Measurements from ENCODE around the gene STK32C. TPM values are rescaled to one million over a fixed set of nuclear protein-coding genes. Genes with fewer than 3 reads are reported as not detected.

Gene STK32C
- total RNA-seq, 2 donors from 2014 or later, result 0.78 to 4.0 TPM

GRCh38 chr10:132346806-132347205, 39.1 kb upstream of the STK32C start:
- Histone ChIP-seq H3K4me3 (no peak overlapping the region), H3K9me3 (no peaks in the 10 kb centered on the region), H3K36me3 (replicated peaks in 1 of 2; ENCODE audit: insufficient read depth in 1 of 2, low read depth in 2 of 2) (peaks cover 0 to 3% of the 10 kb centered on the region in 2 donors), H3K27ac (no peak overlapping the region), H3K4me1 (no peaks in the 10 kb centered on the region), H3K27me3 (no peaks in the 10 kb centered on the region)
- intact Hi-C loops (cut with DNase I), result no loop called here
- no peak for DNase-seq
- 77 to 90% methylated on average over 9 of the region's 9 CpGs for WGBS, 2 donors
- no peak for ATAC-seq
- TF ChIP-seq POLR2A (IDR thresholded peaks at IDR 0.05) (no peak), CTCF (IDR thresholded peaks at IDR 0.05) (no peak)

DNA sequence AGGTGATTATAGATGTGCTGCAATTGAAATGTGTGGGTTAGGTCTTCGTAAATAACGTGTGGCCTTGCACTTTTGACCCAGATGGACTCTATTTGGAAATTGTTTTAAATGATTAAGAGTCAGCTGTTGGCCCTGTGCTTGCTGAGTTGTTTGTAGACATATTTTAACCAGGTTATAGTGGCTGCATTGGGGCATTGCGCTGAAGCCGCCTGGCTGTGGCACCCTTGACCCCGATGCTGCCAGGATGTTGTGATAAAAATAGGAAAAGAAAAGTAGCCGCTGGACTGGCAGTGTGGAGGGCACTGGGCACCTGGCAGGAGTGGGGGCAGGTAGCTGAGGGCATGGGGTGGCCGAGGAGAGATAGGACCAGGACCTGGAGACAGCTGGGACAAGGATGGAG, 37.6 kb upstream of the STK32C start:
- DNase-seq, result no peak
- TF ChIP-seq POLR2A (IDR thresholded peaks at IDR 0.05) (no peak), CTCF (IDR thresholded peaks at IDR 0.05) (no peak)
- no peak overlapping the region for H3K4me3 ChIP-seq
- no peaks in the 10 kb centered on the region for H3K27me3 ChIP-seq
- 75 to 86% methylated on average over 7 of the region's 7 CpGs for WGBS, 2 donors
- H3K36me3 ChIP-seq (replicated peaks in 1 of 2; ENCODE audit: insufficient read depth in 1 of 2, low read depth in 2 of 2), result peaks cover 0 to 3% of the 10 kb centered on the region in 2 donors
- H3K9me3 ChIP-seq, result no peaks in the 10 kb centered on the region
- no peaks in the 10 kb centered on the region for H3K4me1 ChIP-seq
- no peak for ATAC-seq
- intact Hi-C loops (cut with DNase I), result no loop called here
- no peak overlapping the region for H3K27ac ChIP-seq

DNA sequence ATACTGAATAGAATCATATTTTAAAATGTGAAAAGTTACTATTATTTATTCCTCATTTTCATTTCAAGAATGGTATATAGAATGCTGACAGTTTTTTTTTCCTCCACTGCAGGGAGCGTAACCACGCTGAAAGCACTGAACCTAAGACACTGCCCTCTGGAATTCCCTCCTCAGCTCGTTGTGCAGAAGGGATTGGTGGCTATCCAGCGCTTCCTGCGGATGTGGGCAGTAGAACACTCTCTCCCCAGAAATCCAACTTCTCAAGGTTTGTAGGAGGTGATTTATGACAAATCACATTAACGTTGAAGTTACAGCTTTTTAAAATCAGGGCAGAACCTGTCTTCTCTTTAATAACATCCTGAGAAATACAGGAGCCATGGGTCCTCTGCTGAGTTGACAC, 36.6 kb upstream of the STK32C start:
- peaks cover 0 to 3% of the 10 kb centered on the region in 2 donors for H3K36me3 ChIP-seq (replicated peaks in 1 of 2; ENCODE audit: insufficient read depth in 1 of 2, low read depth in 2 of 2)
- H3K27ac ChIP-seq, result no peak overlapping the region
- no peak overlapping the region for H3K4me3 ChIP-seq
- TF ChIP-seq CTCF (IDR thresholded peaks at IDR 0.05) (no peak), POLR2A (IDR thresholded peaks at IDR 0.05) (no peak)
- H3K9me3 ChIP-seq, result no peaks in the 10 kb centered on the region
- 87 to 89% methylated on average over 6 of the region's 6 CpGs for WGBS, 2 donors
- no peaks in the 10 kb centered on the region for H3K27me3 ChIP-seq
- DNase-seq (no peak), ATAC-seq (no peak)
- intact Hi-C loops (cut with DNase I), result no loop called here
- H3K4me1 ChIP-seq, result no peaks in the 10 kb centered on the region

DNA sequence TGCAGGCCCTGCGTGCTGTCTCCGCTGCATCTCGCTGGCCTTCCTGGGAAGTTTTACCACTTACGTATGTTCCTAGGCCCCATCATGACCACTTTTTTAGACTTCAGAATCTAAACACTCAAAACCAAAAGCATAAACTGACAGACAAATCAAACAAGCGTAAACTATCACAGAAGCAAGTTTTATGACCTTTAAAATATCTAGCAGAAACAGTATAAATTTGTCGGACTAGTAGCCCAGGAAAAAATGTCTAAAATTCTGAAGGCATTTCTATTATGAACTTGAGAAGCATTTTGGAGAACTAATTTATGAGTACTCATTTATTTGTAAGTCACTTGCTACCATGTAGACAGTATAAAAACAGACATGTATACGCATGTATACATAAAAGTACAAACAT, 34.8 kb upstream of the STK32C start:
- DNase-seq (no peak), ATAC-seq (no peak)
- intact Hi-C loops (cut with DNase I), result no loop called here
- H3K27me3 ChIP-seq, result no peaks in the 10 kb centered on the region
- H3K4me1 ChIP-seq, result no peaks in the 10 kb centered on the region
- no peak for TF ChIP-seq CTCF (IDR thresholded peaks at IDR 0.05)
- TF ChIP-seq POLR2A (IDR thresholded peaks at IDR 0.05), result no peak
- H3K36me3 ChIP-seq (replicated peaks in 1 of 2; ENCODE audit: insufficient read depth in 1 of 2, low read depth in 2 of 2), result peaks cover 0 to 3% of the 10 kb centered on the region in 2 donors
- 92 to 99% methylated on average over 7 of the region's 7 CpGs for WGBS, 2 donors
- H3K9me3 ChIP-seq, result no peaks in the 10 kb centered on the region
- no peak overlapping the region for H3K4me3 ChIP-seq
- no peak overlapping the region for H3K27ac ChIP-seq

DNA sequence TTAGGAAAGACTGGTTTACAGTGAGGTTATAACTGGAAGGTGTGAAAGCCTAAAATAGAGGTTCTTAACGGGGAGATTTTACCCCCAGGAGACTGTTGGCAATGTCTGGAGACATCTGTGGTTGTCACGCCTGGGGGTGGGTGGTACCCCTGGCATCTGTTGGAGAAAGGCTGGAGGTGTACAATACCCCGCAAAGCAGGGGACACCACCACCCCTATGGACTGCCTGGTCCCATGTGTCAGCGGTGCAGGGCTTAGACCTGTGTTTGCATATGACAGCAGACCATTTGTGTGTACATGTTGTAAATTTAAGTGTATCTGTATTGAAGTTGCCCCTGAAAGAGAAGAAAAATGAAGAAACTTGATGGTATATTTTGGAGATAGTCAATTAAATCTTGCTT, 34.0 kb upstream of the STK32C start:
- H3K27me3 ChIP-seq, result no peaks in the 10 kb centered on the region
- H3K36me3 ChIP-seq (replicated peaks in 1 of 2; ENCODE audit: insufficient read depth in 1 of 2, low read depth in 2 of 2), result peaks cover 0 to 3% of the 10 kb centered on the region in 2 donors
- TF ChIP-seq CTCF (IDR thresholded peaks at IDR 0.05) (no peak), POLR2A (IDR thresholded peaks at IDR 0.05) (no peak)
- H3K9me3 ChIP-seq, result no peaks in the 10 kb centered on the region
- no peak overlapping the region for H3K4me3 ChIP-seq
- ATAC-seq (no peak), DNase-seq (no peak)
- H3K27ac ChIP-seq, result no peak overlapping the region
- intact Hi-C loops (cut with DNase I), result no loop called here
- no peaks in the 10 kb centered on the region for H3K4me1 ChIP-seq
- WGBS, 2 donors, result 91 to 92% methylated on average over 4 of the region's 4 CpGs

Measured in body of pancreas (tissue), 4 donors.